Epithelial cell of esophagus (primary cell): ENCODE measurements around the gene TUBA1C.
A peak's percentile ranks its signal among the peaks of the same experiment; 100 is the strongest.
"Not testable (repeated sequence)": the region's sequence is repeated elsewhere in the genome, so short reads cannot be mapped to it uniquely, and the experiment has no call there.

ENCODE experiments used
- DNase-seq: peaks from one replicate; pipeline ENCODE4 v3.0.0; 2010; ENCODE audit warnings: low read depth
- H3K4me3 ChIP-seq: 2 replicates; pipeline ENCODE4 v1.5.1; 2011; ENCODE audit warnings: mild to moderate bottlenecking, low read length, control low read depth
- TF ChIP-seq, protein P1 (sequence below): IDR thresholded peaks from 2 replicates; pipeline ENCODE4 v1.5.1; 2011; ENCODE audit warnings: low read depth, mild to moderate bottlenecking, low read length, control low read depth, inconsistent platforms; ENCODE audit not compliant: insufficient read depth; ENCODE audit errors: missing control alignments

TUBA1C gene

DNA sequence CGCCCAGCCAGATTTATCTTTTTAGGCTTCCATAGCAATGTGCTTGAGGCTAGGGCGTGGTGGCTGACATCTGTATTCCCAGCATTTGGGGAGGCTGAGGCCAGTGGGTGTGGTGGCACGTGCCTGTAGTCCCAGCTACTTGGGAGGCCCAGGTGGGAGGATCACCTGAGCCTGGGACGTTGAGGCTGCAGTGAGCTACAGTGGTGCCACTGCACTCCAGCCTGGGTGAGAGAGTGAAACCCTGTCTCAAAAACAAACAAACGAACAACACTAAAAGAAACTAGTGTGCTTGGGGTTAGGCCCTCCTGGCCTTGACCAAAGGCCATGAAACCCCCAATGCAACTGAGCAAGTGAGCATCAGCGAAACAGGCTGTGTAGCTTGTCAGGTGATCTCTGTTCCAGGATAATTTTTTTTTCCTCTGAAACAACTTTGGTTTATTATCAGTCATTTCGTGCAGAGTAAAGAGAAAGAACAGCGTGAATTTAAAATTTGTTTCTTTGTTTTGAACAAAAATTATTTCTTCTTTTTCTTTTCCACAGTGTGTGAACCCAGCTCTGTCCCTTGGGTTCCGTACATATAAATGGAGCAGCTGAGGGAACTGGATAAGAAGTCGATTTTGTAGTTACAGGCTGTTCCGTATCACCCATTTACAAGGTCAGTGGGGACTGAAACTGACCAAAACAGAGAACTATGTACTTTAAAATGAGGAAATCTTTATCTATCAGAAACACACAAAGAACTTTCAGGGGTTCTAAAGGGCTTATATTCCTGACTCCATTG, 8.8 kb upstream of the TUBA1C start:
- no peak for DNase-seq
- TF ChIP-seq, protein P1, sequence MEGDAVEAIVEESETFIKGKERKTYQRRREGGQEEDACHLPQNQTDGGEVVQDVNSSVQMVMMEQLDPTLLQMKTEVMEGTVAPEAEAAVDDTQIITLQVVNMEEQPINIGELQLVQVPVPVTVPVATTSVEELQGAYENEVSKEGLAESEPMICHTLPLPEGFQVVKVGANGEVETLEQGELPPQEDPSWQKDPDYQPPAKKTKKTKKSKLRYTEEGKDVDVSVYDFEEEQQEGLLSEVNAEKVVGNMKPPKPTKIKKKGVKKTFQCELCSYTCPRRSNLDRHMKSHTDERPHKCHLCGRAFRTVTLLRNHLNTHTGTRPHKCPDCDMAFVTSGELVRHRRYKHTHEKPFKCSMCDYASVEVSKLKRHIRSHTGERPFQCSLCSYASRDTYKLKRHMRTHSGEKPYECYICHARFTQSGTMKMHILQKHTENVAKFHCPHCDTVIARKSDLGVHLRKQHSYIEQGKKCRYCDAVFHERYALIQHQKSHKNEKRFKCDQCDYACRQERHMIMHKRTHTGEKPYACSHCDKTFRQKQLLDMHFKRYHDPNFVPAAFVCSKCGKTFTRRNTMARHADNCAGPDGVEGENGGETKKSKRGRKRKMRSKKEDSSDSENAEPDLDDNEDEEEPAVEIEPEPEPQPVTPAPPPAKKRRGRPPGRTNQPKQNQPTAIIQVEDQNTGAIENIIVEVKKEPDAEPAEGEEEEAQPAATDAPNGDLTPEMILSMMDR: no peak
- H3K4me3 ChIP-seq: no peak overlapping the region

DNA sequence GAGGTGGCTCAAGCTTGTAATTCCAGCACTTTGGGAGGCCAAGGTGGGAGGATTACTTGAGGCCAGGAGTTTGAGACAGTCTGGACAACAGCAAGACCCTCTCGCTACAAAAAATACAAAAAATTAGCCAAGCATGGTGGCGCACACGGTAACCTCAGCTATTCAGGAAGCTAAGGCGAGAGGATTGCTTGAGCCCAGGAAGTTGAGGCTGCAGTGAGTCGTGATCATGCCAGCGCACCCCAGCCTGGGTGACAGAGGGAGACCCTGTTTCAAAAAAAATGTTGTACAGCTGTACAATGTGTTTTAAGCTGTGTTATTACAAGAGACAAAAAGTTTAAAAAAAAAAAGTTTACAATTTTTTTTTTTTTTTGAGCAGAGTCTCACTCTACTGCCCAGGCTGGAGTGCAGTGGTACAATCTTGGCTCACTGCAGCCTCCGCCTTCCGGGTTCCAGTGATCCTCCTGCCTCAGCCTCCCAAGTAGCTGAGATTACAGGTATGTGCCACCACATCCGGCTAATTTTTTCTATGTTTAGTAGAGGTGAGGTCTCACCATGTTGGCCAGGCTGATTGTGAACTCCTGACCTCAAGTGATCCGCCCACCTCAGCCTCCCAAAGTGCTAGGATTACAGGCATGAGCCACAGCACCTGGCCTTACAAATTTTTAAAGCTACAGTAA, 7.2 kb upstream of the TUBA1C start:
- not testable (repeated sequence) for H3K4me3 ChIP-seq, DNase-seq

DNA sequence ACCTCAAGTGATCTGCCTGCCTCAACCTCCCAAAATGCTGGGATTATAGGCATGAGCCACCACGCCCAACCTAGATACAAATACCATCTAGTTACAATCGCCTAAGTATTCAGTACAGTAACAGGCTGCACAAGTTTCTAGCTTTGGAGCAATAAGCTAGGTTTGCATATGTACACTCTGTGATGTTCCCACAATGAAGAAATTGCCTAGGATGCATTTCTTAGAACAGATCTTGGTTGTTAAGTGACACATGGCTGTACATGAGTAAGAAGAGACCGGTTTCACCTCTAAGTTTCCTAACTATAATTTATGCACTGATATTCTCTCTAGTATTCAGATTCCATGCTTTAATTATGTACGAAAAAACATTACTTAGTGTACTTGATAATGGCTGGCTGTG, 5.4 kb upstream of the TUBA1C start:
- no peak overlapping the region for H3K4me3 ChIP-seq
- DNase-seq: peak; percentile 77
- TF ChIP-seq, protein P1: no peak

DNA sequence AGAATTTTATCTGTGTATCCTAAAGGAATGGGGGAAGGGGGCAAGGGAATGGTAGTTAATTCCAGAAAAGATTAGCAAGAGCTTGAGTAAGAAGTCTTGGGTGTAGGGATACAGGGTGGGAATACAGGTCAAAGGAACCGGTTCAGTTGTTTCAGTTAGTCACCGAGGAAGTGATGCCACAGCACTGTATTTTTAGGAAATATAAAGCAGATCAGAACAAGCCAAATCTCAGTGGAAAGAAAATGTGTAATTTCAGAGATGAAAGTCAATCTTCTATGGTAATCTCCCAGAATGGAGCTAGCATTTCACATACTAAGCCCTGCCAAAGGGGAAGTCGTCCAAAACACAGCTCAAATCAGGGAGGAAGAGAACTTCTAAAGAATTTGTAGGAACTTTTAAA, 4.7 kb upstream of the TUBA1C start:
- no peak overlapping the region for H3K4me3 ChIP-seq

DNA sequence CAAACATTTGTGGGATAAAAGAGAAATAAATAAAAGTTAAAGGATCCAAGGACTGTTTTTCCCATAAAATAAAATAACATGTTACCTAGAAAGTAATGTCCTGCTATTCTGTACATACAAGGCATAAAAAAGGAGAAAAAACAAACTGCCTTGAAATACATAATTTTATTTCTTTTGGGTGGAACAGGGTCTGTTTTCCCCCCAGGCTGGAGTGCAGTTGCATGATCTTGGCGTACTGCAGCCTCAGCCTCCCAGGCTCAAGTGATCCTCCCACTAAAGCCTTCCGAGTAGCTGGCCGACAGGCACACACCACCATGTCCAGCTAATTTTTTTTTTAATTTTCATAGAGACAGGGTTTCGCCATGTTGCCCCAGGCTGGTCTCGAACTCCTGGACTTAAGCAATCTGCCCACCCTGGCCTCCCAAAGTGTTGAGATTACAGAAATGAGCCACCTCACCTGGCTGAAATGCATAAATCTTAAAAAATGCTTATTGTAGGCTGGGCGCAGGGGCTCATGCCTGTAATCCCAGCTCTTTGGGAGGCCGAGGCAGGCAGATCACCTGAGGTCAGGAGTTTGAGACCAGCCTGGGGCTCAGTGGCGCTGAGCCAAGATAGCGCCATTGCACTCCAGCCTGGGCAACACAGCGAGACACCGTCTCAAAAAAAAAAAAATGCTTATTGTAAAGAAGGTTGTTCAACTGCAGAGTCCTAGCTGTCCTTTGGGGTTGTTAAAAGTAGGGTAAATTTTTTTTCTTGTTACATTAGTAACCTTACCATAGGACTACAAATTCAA, 4.1 kb upstream of the TUBA1C start:
- H3K4me3 ChIP-seq: no peak overlapping the region
- DNase-seq: no peak
- TF ChIP-seq, protein P1: no peak

More for the DNA sequence above, 4.7 kb upstream of the TUBA1C start:
- DNase-seq: peak; percentile 82
- TF ChIP-seq, protein P1: no peak

DNA sequence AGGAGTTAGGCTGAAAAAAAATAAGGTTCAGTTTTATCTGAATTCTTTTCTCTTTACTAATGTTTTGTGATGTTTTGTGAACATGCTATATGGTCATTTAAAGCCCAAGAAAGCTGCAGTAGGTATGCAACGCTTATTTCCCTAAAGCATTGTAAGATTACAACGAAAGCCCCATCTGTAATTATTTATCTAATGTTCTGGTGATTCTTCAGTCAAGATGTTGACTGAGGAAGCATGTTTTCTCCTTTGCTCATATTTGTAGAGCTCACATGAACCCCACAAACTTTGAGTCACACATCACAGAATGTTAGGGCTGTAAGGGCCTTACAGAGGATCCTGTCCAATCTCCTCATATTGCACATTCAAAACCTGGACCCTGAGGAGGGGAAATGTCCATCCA, 3.2 kb upstream of the TUBA1C start:
- no peak overlapping the region for H3K4me3 ChIP-seq
- no peak for DNase-seq
- TF ChIP-seq, protein P1: no peak

DNA sequence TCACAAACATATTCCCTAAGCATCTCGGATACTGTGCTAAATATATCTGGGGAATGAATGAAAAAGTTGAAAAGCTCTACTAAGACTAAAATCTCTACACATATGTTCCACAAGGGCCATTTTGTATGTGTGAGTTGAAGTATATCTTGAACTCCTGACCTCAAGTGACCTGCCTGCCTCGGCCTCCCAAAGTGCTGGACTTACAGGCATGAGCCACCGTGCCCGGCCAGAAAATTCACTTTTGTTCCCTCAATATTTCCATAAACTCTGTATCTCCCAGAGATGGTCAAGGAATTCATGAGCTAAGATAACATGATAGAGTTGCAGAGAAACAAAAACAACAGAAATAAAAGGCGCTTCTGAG, 1.5 kb upstream of the TUBA1C start:
- DNase-seq: no peak
- peak overlapping the region; percentile 93 for H3K4me3 ChIP-seq
- TF ChIP-seq, protein P1: no peak
